IPS-18c (cell line): ENCODE measurements around the gene IBTK.
"Not testable (repeated sequence)": the region's sequence is repeated elsewhere in the genome, so short reads cannot be mapped to it uniquely, and the experiment has no call there.

Experiments used
- H3K4me3 ChIP-seq: 2 replicates; pipeline ENCODE4 v1.7.0; 2013; ENCODE audit warnings: low read depth, mild to moderate bottlenecking, low read length, moderate library complexity; ENCODE audit not compliant: insufficient read depth
- H3K9me3 ChIP-seq: one replicate; pipeline ENCODE4 v1.6.1; 2013; ENCODE audit warnings: mild to moderate bottlenecking, low read length, moderate library complexity; ENCODE audit not compliant: control insufficient read depth, insufficient read depth

The IBTK gene

GRCh38 chr6:82144852-82145340 lies 102.6 kb downstream of the IBTK start:
- Histone ChIP-seq H3K4me3 (no peak overlapping the region), H3K9me3 (no peaks in the 10 kb centered on the region)

GRCh38 chr6:82144007-82144851 lies 103.3 kb downstream of the IBTK start:
- Histone ChIP-seq H3K4me3 (no peak overlapping the region), H3K9me3 (no peaks in the 10 kb centered on the region)

- Histone ChIP-seq H3K4me3 (no peak overlapping the region), H3K9me3 (no peaks in the 10 kb centered on the region)
Observed at GRCh38 chr6:82143041-82143481, 104.5 kb downstream of the IBTK start.

GRCh38 chr6:82142524-82142923 lies 105.0 kb downstream of the IBTK start:
- no peaks in the 10 kb centered on the region for H3K9me3 ChIP-seq
- no peak overlapping the region for H3K4me3 ChIP-seq

GRCh38 chr6:82138075-82138791 lies 109.3 kb downstream of the IBTK start:
- Histone ChIP-seq H3K9me3 (no peaks in the 10 kb centered on the region), H3K4me3 (no peak overlapping the region)

- no peak overlapping the region for H3K4me3 ChIP-seq
Observed at GRCh38 chr6:82131441-82131840, 116.1 kb downstream of the IBTK start.

GRCh38 chr6:82129797-82130196 lies 117.7 kb downstream of the IBTK start:
- H3K4me3 ChIP-seq, result no peak overlapping the region
- no peaks in the 10 kb centered on the region for H3K9me3 ChIP-seq

More at GRCh38 chr6:82131441-82131840, 116.1 kb downstream of the IBTK start:
- H3K9me3 ChIP-seq, result no peaks in the 10 kb centered on the region

- not testable (repeated sequence) for H3K9me3 ChIP-seq, H3K4me3 ChIP-seq
Observed at GRCh38 chr6:82128973-82129372, 118.6 kb downstream of the IBTK start.

- H3K4me3 ChIP-seq, result no peak overlapping the region
- no peaks in the 10 kb centered on the region for H3K9me3 ChIP-seq
Observed at GRCh38 chr6:82123632-82124031, 123.9 kb downstream of the IBTK start.
